22Rv1 (cell line): ENCODE data around the gene DEGS1.

Source experiments
- ZFX ChIP-seq: fragments of 450-650 bp; IDR thresholded peaks from 2 replicates; pipeline ENCODE4 v1.6.1; 2017; ENCODE audit warnings: antibody characterized with exemption, borderline replicate concordance
- TF ChIP-seq, protein P1 (sequence below): fragments of 450-650 bp; IDR thresholded peaks from 2 replicates; pipeline ENCODE4 v1.5.1; 2017; ENCODE audit warnings: mild to moderate bottlenecking

DNA sequence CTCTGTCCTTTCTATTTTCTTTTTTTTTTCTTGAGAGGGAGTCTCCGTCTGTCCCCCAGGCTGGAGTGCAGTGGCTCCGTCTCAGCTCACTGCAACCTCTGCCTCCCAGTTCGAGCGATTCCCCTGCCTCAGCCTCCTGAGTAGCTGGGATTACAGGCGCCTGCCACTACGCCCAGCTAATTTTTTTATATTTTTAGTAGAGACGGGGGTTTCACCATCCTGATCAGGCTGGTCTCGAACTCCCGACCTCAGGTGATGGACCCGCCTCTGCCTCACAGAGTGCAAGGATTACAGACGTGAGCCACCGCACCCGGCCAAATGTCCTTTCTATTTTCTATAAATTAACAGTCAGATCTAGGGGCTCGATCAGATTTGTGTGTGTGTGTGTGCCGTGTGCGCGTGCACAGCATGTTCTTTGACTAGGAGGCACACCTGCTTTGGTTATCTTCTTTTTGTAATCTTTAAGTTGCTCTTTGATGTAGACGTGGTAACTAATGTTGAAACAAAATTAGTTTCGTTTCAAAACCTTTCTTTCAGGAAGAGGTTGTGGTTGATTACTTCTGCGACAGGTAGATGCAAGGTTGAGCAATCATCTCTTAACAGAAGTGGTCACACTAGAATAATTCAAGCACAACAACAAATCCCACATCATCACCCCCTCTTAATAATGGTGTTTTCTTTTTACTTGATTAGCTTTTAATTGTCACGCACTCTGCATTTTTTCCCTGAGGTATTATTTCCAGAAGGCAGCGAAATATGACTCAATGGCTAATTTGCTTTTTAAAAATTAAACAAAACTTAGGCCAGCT lies 779 bp upstream of the DEGS1 start:
- TF ChIP-seq, protein P1, sequence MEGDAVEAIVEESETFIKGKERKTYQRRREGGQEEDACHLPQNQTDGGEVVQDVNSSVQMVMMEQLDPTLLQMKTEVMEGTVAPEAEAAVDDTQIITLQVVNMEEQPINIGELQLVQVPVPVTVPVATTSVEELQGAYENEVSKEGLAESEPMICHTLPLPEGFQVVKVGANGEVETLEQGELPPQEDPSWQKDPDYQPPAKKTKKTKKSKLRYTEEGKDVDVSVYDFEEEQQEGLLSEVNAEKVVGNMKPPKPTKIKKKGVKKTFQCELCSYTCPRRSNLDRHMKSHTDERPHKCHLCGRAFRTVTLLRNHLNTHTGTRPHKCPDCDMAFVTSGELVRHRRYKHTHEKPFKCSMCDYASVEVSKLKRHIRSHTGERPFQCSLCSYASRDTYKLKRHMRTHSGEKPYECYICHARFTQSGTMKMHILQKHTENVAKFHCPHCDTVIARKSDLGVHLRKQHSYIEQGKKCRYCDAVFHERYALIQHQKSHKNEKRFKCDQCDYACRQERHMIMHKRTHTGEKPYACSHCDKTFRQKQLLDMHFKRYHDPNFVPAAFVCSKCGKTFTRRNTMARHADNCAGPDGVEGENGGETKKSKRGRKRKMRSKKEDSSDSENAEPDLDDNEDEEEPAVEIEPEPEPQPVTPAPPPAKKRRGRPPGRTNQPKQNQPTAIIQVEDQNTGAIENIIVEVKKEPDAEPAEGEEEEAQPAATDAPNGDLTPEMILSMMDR: no peak
- no peak for TF ChIP-seq ZFX
